T-helper 22 cell (primary cell): ENCODE results near the gene GATA5.
"Not testable (repeated sequence)": the region's sequence is repeated elsewhere in the genome, so short reads cannot be mapped to it uniquely, and the experiment has no call there.

ENCODE experiments used
- DNase-seq: peaks from one replicate; pipeline ENCODE4 v3.0.0-alpha.2; 2020; ENCODE audit warnings: low read depth

The GATA5 gene

GRCh38 chr20:62430311-62430853 is 45.4 kb downstream of the GATA5 start:
- DNase-seq = no peak

- no peak for DNase-seq
Measured at GRCh38 chr20:62429455-62430310, 46.1 kb downstream of the GATA5 start.

GRCh38 chr20:62428396-62429295 is 47.1 kb downstream of the GATA5 start:
- DNase-seq = no peak

GRCh38 chr20:62428002-62428372 is 47.8 kb downstream of the GATA5 start:
- no peak for DNase-seq

- DNase-seq = no peak
Measured at GRCh38 chr20:62427172-62428001, 48.4 kb downstream of the GATA5 start, which contains the start of gene RBBP8NL. RBBP8NL (minus strand) TSS chr20:62427539; CDS start chr20:62419647, 7,892 bp downstream.

GRCh38 chr20:62426699-62427131 is 49.1 kb downstream of the GATA5 start:
- DNase-seq = no peak

GRCh38 chr20:62426059-62426348 is 49.8 kb downstream of the GATA5 start:
- not testable (repeated sequence) for DNase-seq

- DNase-seq = no peak
Measured at GRCh38 chr20:62425281-62426058, 50.3 kb downstream of the GATA5 start.

GRCh38 chr20:62424249-62425107 is 51.3 kb downstream of the GATA5 start:
- no peak for DNase-seq

GRCh38 chr20:62423326-62423706 is 52.5 kb downstream of the GATA5 start:
- no peak for DNase-seq

GRCh38 chr20:62422636-62423325 is 53.0 kb downstream of the GATA5 start:
- no peak for DNase-seq

GRCh38 chr20:62421716-62421990 is 54.1 kb downstream of the GATA5 start:
- no peak for DNase-seq

- no peak for DNase-seq
Measured at GRCh38 chr20:62420846-62421715, 54.7 kb downstream of the GATA5 start.

GRCh38 chr20:62419759-62420158 is 56.0 kb downstream of the GATA5 start:
- no peak for DNase-seq

GRCh38 chr20:62418709-62419487 is 56.9 kb downstream of the GATA5 start:
- no peak for DNase-seq

- no peak for DNase-seq
Measured at GRCh38 chr20:62417981-62418708, 57.6 kb downstream of the GATA5 start.
